ENCODE data around the gene GOT2. TPM values are rescaled to one million over a fixed set of nuclear protein-coding genes. Genes with fewer than 3 reads are reported as not detected.

Gene GOT2
- total and polyA plus RNA-seq, 2 of the 8 experiments (the other 6 are each of a cell fraction or from before 2014, with no cell fraction given), result 62.9 to 223 TPM

- Histone ChIP-seq H2BK5ac (ENCODE audit: low read depth, low read length) (no peak overlapping the region), H4K5ac (ENCODE audit: insufficient read length, low read depth, low read length) (no peak overlapping the region), H3K4me3 (ENCODE audit: extremely low read depth in 1 of 4, insufficient read depth in 2 of 4, low read depth in 3 of 4, low read length in 4 of 4) (no peak overlapping the region), H3K14ac (ENCODE audit: insufficient read length) (no peak overlapping the region), H4K8ac (ENCODE audit: extremely low read depth, insufficient read depth, low read length) (no peak overlapping the region), H3K27me3 (replicated peaks in 1 of 4; ENCODE audit: control insufficient read depth in 3 of 4, extremely low read depth in 1 of 4, insufficient read depth in 3 of 4, low read length in 3 of 4) (no peaks in the 10 kb centered on the region), H2BK12ac (ENCODE audit: low read depth, low read length) (no peak overlapping the region), H2BK20ac (ENCODE audit: low read length) (no peak overlapping the region), H3K36me3 (ENCODE audit: control insufficient read depth in 2 of 4, insufficient read depth in 4 of 4, low read length in 3 of 4) (no peaks in the 10 kb centered on the region), H2BK15ac (ENCODE audit: low read length) (no peak overlapping the region), H4K91ac (replicated peaks; ENCODE audit: insufficient read length, low read length) (no peak overlapping the region), H3K9ac (replicated peaks in 1 of 4; ENCODE audit: extremely low read depth in 1 of 4, low read depth in 3 of 4, low read length in 3 of 4) (no peak overlapping the region), H3K4ac (replicated peaks; ENCODE audit: insufficient read length, low read depth, low read length) (no peak overlapping the region), H3K18ac (ENCODE audit: extremely low read depth, low read length) (no peak overlapping the region), H3K27ac (ENCODE audit: low read depth, low read length) (no peak overlapping the region), H2AK5ac (ENCODE audit: low read depth, low read length) (no peak overlapping the region), H3K9me3 (ENCODE audit: insufficient read depth in 2 of 2, low read depth in 1 of 2, low read length in 1 of 2) (peaks cover 0 to 3% of the 10 kb centered on the region in 2 experiments; a peak in 2 of 4 replicates), H3K4me1 (replicated peaks in 1 of 4; ENCODE audit: control insufficient read depth in 3 of 4, insufficient read depth in 4 of 4, low read length in 3 of 4) (no peaks in the 10 kb centered on the region), H3K79me2 (ENCODE audit: control insufficient read depth in 1 of 2, insufficient read depth in 2 of 2, low read length in 2 of 2) (no peaks in the 10 kb centered on the region), H2AFZ (ENCODE audit: low read length) (no peak overlapping the region), H3K56ac (replicated peaks; ENCODE audit: insufficient read length, low read depth, low read length) (no peak overlapping the region), H3K23ac (ENCODE audit: insufficient read length) (no peak overlapping the region), H2BK120ac (replicated peaks; ENCODE audit: low read depth, low read length) (no peak overlapping the region), H3K4me2 (ENCODE audit: insufficient read depth in 1 of 2, low read depth in 2 of 2, low read length in 2 of 2) (no peak overlapping the region), H3K79me1 (ENCODE audit: low read depth, low read length) (no peaks in the 10 kb centered on the region), H3K23me2 (ENCODE audit: low read depth, low read length) (no peaks in the 10 kb centered on the region), H4K20me1 (replicated peaks in 1 of 2; ENCODE audit: control insufficient read depth in 1 of 2, insufficient read depth in 2 of 2, low read length in 2 of 2) (no peaks in the 10 kb centered on the region)
- no peak for FAIRE-seq
- no peak for DNase-seq (ENCODE audit: low read depth in 1 of 2, low spot score in 2 of 2)
- ChIA-PET CTCF (ENCODE audit: partially characterized antibody) (interaction anchor here (0.6 kb wide), 1 partner anchor 189 kb away, joined by 3 read pairs; no protein-coding TSS in a partner anchor), POLR2A (ENCODE audit: partially characterized antibody) (interaction anchor here (1.0 to 1.3 kb wide), 2 partner anchors 11 to 13 kb away, joined by 3 to 5 read pairs; partner anchors contain the start of gene SLC38A7)
- WGBS, 2 experiments (ENCODE audit: extremely low coverage in 1 of 2, insufficient coverage in 1 of 2, insufficient read length in 1 of 2, insufficient replicate concordance in 2 of 2, low coverage in 1 of 2, low lambda C conversion rate in 2 of 2, missing lambda C conversion rate in 1 of 2), result 81% methylated on average over 1 of the region's 1 CpG; no CpG with 5 or more reads in 1 of the 2 experiments
- no peak for TF ChIP-seq ATF2 (IDR thresholded peaks at IDR 0.05; ENCODE audit: low read length)
- no peak for TF ChIP-seq RBBP5 (IDR thresholded peaks at IDR 0.05; ENCODE audit: borderline replicate concordance, low read depth, low read length)
- TF ChIP-seq YY1 (IDR thresholded peaks at IDR 0.05; ENCODE audit: low read depth, low read length), result no peak
- TF ChIP-seq ATF3 (IDR thresholded peaks at IDR 0.05; ENCODE audit: insufficient read depth, low read depth, low read length), result no peak
Measured at GRCh38 chr16:58695368-58695767, 38.7 kb downstream of the GOT2 start.
